GM21390 (cell line): ENCODE measurements around the gene SRSF12.

Source experiments
- ATAC-seq: cut with Tn5 transposase; IDR thresholded peaks from one replicate; pipeline ENCODE4 v1.9.1; 2021; ENCODE audit not compliant: unreplicated experiment

The SRSF12 gene

DNA sequence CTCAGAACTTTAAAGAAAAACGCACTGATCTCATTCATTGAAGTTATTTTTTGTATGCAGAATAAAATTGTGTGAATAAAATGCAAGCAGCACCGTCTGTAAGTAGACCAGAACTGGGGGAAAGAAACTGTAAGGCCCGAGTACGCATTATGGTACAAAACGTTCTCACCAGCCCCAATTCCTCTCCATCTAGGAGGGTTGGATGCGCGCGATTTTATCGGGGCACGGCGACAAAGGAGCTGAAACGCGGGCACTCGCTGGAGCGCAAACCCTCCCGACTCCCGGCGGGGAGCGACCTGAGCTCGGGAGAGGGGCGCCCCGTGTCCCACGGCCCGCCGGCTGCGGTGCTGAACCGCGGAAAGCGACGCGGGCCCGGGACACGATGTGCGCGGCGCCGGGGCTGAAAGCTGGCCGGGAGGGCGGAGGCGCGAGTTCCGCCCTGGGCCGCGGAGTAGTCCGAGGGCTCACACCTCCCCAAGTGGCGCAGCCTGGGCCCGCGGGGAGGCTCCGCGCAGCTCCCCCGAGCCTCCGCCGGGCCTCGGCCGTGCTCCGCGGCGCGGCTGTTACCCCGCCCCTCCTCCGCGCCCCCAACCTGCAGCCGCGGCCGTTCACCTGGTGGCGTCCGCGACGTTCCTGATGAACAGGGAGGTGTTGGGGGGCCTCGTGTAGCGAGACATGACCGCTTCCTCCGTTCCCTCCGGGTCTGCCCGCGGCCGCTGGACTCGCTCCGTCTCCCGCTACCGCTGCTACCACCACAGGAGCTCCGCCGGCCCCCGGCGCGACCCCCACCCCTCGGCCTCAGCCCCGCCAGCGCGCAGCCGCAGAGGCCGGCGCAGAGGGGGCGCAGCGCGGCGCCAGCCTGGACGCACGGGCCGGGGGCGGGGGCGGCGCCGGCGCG, at the start of gene SRSF12:
Gene SRSF12 (minus strand): TSS at position 861 of the 898 bp plus-strand sequence. CDS start 184 bp downstream, at position 677.
- peak; percentile 80 for ATAC-seq

DNA sequence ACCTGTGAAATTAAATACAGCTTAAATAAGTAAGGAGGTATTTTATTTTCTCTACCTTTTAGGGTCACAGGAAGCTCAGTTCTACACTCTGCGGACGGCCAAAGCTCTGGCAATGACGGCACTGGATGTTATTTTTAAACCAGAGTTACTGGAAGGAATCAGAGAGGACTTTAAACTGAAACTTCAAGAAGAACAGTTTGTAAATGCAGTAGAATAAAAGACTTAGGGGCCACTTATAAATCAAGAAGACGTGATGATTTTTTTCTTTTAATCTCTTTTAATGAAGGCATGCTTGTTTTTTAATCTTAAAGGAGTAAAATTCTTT, 44.1 kb upstream of the SRSF12 start:
- ATAC-seq = no peak

DNA sequence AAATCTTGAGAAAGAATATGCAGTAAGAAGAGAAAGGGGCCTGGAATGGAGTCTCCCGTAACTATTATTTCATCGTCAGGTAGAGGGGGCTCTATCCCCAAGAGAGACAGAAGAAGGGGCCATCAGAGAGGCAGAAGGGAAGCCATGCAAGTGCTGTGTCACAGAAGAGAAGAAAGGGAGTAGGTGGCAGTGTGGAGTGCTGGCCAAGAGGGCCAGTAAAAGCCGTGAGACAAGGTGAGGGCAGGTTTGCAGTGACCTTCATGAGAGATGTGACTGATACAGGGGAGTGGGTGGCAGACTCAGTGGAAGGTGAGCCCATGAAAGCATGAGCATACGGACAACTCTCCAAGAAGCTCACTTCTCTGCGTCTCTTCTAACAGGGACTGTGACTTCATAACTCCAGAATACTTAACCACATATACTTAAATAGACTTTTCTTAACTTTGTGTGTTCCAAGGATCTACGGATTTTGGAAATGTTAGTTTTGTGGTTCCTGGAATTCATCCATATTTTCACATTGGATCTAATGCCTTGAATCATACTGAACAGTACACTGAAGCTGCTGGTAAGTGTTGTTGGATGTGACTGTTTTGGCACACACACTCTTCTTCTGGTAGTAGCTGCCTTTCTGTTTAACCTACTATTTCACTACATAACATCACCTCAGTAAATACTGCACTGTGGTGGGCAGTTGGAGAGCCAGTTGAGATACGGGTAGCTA, 43.6 kb upstream of the SRSF12 start:
- ATAC-seq = no peak

DNA sequence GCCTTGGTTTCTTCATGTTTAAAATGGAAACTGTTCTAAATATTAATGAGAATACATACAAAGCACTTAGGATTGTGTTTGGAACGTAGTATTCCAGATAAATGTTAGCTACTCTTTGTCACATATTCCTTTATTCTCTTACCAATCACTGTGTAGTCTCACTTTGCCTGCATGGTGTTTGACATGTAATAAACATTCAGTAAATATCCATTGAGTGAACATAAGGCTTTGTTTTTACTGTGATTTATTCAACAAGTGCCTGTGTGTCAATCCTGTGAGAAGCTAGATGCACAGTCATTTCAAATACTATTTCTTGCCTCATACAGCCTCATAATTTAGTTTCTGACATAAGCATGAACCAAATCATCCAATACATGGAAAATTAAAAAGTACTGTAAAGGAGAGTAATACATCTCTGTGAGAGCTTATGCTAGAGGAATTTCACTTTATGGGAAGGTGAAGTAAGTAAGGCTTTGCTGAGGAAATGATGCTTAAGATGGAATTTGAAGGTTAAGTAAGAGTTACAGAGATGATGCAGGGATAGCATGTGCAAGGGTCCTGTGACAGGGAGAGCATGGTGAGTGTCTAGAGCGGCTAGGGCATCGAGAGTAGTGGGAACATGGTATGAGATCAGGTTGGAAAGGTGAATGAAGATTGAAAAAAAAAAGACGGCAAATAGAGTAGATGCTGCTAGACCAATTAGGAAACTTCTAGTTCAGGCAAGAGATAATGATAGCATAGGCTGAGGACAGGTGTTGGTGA, 42.6 kb upstream of the SRSF12 start:
- no peak for ATAC-seq

DNA sequence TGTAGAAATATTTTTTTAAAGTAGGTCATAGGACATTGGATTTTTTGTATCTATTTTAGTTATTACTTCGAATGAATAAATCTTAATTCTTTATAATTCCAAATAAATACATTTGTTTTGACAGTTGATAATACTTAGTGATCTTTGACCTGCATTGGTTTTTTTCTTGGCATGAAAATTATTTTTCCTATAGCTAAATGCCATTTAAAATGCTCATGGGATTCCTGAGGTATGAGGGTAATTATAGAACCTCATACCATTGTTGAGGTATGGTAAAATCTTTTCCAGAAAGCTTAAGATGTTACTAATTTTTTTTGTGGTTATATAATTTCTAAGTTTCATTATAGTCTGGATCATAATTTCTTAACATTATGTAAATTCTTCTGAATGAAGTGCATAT, 36.3 kb upstream of the SRSF12 start:
- no peak for ATAC-seq

DNA sequence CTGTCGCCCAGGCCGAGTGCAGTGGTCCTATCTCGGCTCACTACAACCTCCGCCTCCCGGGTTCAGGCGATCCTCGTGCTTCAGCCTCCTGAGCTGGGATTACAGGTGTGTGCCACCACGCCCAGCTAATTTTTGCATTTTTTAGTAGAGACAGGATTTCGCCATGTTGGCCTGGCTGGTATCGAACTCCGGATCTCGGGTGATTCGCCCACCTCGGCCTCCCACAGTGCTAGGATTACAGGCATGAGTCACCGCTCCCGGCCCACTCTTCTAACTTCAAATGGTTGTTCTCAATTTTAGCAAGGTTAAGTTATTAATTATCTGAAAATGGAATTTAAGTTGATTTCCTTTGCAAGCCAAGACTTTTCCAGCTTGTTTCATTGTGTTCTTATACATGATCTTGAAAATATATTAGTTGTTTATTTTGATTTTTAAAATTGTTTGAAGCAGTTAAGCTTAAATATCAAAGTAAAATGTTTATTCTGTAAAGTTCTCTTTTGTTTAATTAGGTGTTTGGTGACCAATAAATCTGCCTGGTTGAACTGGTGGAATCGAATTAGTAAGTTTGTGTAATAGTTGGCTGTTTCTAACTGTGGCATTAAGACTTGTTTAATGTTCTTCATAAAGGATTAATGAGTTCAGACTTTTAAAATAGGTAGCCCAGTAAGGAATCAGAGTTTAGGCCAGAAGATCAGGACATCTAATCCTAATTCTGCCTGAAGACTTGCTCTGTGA, 30.3 kb upstream of the SRSF12 start:
- no peak for ATAC-seq

DNA sequence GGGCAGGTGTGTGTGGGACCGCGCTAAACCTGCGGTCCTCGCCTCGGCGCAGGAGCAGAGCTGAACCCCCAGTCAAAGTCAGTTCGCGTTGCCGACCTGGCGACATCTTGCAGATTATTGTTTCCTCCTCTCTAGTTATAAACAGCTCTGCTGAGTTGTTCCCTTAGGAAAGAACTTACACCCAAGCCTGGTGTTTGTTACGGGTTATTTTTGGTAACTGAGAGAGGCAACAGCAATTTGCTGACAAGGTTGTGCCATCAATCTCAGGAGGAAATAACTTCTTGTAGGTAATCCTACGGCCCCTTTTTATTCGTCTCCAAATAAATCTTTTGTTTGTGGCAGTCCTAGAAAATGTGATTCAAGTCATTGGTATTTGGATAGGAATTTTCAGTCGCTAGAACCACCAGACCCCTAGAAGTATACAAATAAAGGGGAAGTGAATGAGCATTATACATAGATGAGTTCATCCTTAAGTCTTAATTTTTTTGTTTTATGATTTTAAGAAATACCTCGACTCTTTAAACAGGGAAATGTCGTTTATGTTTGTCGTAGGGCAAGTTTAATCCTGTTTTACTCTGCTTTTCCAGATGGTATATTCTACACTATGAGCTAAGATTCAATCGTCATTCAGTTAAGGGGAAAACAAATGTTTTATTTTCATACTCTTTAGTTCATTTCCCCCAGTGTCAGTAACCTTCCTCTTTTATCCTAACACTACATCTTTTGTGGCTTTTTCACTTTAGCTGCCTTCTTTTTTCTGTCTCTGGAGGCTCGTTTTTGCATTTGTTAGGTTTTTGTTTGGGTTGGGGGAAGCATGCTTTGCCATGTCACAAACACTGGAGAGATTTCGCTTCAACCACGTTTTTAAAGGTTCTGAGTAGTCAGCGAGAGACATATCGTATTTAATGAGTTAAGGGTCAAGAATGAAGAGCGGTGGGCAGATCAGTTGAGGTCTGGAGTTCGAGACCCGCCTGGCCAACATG, 29.1 kb upstream of the SRSF12 start:
- ATAC-seq = no peak

DNA sequence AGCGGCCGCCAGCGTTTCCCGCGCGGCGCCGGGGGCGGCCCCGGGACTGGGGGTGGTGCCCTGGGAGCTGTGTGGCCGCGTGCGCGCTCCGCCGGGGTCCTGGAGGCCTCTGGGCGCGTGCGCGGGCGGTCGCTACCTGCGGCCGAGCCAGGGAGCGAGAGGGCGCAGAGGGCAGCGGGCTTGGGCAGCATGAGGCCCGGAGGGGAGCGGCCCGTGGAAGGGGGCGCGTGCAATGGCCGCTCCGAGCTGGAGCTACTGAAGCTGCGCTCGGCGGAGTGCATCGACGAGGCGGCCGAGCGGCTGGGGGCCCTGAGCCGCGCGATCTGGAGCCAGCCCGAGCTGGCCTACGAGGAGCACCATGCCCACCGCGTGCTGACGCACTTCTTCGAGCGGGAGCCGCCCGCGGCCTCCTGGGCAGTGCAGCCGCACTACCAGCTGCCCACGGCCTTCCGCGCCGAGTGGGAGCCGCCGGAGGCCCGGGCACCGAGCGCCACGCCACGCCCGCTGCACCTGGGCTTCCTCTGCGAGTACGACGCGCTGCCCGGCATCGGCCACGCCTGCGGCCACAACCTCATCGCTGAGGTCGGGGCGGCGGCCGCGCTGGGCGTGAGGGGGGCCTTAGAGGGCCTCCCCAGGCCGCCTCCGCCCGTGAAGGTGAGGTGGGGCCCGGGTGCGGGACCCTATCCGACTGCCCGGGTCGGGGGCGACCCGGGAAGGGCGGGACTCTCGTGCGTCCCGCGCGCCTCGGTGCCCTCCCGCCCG, 28.3 kb upstream of the SRSF12 start, which contains the start of gene PM20D2:
Gene PM20D2 (plus strand): TSS at position 100 of the 762 bp plus-strand sequence. CDS start 90 bp downstream, at position 190.
- ATAC-seq = peak; percentile 76

DNA sequence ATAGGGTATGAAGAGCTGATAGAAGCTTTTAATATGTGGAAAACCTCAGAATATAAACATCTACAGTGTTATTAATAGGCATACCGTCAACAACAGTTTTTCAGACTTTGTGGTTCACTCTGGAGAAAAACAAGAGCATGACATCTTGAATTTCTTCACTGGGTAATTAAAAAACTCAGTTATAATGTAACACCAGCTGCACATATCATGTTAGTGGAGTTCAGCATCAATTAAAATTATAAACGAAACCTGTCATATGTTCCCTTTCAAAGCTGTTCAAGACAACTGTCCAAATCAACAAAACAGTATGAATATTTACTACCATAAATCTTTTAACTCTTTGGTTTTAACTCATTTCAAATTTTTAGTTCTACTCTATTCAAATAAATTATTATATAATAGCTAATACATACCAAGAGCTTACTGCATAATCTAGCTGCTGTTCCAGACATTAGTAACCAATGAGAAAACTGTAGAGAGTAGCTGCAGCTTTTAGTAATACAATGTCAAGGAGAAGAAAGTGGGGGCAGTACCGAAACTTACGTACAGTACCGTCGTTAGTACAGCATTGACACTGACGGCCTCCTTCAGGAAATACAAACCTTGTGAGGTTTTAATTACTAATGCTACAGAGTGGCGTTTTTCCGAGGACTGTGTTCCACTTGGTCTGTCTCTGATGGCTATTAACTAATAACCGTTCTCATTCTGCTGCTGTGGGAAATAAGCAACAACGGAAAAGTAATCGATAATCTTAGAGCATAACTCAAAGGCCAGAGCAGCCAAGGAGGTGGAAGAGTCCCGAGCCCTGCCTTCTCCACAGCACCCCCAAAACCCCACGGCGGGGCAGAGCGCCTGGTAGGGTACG, 27.5 kb upstream of the SRSF12 start:
- ATAC-seq = peak; percentile 62

DNA sequence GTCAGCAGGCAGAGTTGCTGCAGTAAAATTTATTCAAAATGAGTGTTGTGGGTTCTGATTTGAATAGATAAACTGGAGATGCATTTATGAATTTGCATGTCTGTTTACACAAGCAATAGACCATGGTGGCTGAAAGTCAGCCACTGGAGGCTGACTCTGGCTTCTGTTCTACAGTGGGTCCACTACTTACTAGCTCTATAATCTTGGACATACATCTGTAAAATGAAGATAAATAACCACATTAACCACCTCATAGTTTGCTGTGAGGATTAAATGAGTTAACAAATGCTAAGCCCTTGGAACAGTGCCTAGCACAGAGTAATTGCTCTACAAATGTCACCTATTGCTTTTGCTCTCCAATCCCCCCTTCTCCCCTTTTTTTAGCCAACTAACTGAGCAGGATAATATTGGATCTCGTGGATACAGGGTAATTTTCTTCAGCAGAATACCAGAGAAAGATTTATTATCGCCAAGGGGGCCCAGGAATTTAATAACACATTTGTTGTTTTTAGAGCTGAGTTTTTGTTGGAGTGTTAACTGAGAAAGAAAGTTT, 26.6 kb upstream of the SRSF12 start:
- ATAC-seq = peak; percentile 38

DNA sequence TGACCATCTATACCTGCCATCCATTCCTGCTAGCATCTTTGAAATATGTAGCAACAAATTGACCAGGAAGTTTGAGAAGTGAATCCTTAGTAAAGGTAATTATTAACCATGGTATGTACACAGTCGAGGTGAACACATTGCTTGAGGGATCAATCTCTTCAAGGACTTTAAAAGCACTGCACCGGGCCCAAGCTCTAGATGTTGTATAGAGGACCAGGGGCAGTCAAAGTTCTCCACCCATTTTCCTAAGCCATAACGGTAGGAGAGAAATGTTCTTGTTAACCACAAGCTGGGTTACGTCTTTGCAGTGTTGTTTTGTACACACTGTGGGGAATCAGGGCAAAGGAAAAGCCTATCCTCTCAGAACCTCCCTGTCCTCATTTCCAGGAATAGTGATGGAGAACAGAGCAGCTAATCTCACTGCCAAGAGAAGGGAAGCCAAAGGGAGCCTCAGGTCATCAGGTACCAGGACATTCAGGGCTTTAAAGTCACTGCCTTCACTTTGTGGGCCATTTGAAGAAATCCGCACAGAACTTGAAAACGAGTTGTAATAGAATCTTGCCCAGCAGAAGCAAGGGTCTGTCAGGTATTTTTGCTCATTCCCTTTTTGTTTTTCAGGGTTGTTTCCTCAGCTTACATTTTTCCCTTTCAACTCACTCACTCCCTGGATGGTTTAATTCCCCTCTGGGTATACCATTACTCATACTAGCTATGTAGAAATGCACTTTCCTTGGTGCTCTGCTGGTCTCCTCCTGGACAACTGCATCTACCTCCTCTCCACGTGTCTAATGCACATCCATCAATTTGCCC, 22.7 kb upstream of the SRSF12 start:
- no peak for ATAC-seq

DNA sequence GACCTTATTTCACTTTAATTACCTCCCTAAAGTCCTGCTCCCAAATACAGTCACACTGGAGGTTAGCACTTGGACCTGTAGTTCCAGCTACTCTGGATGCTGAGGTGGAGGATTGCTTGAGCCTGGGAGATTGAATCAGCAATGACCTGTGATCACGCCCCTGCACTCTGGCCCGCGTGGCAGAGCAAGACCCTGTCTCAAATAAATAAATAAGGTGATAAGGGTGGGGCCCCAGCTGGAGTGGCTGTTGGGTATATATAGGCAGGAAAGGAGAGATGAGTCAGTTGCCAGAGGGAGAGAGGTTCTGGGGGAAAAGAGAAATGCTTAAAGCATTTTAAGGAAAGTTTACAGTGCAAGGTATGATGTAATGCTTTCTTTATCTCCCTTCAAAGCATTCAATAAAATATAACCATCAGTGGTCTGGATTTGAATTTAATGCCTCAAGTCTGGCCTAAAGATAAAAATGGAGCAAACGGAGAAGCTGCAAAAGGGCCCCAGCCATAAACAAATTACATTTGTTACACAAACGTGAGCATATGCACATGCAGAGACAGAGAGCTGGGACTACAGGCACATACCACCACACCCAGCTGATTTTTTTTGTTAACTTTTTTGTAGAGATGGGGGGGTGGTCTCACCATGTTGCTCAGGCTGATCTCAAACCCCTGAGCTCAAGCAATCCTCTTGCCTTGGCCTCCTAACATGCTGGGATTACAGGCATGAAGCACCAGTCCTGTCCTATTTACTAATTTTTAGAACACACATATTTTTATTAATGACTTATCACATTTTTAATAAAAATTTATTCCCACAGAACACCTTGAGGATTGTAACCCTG, 21.9 kb upstream of the SRSF12 start:
- no peak for ATAC-seq

DNA sequence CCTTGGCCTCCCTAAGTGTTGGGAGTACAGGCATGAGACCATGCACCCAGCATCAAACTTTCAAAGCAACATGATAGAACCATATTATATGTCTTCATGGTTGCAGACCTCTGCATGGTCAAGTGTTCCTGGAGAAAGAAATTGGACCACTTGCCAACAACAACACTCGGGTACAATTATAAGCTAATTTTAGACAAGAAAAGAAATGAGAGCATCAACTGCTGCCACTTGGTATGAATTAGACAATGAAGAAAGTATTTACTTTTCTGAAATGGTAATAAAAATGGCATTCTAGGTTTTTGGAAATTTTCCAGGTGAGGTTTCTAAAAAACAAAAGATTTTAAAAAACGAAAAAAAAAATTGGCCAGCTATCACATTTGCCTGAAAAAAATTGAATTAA, 20.3 kb upstream of the SRSF12 start:
- ATAC-seq = no peak

DNA sequence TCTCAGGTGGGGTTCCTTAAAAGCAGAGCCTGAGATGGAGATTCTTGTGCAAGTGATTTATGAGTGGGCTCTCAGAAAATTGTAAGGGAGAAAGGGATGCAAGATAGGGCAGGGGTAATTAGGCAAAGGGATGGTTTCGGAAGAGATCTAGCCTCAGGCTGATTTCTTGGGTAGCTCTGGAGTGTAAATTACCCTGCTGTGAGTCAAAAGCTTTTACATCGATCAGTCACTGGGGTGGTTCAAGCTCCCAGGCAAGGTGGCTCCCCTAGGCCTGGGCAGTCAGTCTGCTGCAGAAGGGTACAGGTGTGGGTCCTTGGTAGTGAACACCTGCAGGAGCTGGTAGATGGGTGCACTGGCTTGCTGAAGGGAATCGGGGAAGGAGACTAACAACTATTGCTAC, 16.9 kb upstream of the SRSF12 start:
- no peak for ATAC-seq

DNA sequence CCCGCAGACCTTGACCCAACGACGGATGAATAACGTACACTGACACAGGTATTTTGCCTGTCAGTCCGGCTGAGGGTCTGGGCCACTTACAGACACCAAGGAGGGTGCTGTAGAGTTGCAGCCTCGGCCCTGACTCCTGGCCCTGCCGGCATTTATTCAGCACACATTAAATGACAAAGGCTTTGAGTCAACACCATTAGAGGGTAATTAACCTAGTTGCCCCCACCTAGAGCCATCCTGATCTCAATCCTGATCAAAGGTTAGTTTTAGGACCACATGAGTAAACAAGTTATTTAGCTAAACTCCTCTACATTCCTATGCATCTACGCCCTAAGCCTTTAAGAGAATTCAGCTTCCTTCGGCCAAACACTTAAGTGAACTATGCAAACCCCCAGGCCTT, 16.1 kb upstream of the SRSF12 start:
- no peak for ATAC-seq

DNA sequence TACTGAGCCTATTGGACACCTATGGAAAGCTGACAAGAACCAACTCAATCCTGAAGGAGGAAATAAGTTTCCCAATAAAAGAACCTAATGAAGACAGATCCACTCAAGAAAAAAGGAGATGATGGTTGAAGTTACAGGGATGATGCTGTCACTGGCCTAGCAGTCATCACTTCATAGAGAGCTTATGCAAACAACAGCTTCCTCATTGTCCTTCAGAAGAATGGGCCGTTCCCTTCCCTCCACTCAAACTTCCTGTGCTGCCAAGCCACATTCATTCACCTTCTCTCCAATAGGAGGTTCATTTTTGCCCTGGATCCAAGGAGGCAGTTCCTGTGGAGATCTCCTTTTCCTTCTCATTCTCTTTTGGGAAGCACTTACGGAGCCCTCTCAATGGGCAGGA, 14.2 kb upstream of the SRSF12 start:
- ATAC-seq = no peak
